Retinal pigment epithelial cell (primary cell): ENCODE results near the gene STK17B.
"Not testable (repeated sequence)": the region's sequence is repeated elsewhere in the genome, so short reads cannot be mapped to it uniquely, and the experiment has no call there.

Experiments used
- DNase-seq: peaks from one replicate; pipeline ENCODE4 v3.0.0-alpha.2; 2010; ENCODE audit warnings: low read depth
- H3K4me3 ChIP-seq: 2 replicates; pipeline ENCODE4 v1.5.1; 2011; ENCODE audit warnings: mild to moderate bottlenecking, low read length, control low read depth, moderate library complexity
- CTCF ChIP-seq: conservative IDR thresholded peaks from 2 replicates; pipeline ENCODE4 v1.5.1; 2011; ENCODE audit warnings: low read depth, low read length, control low read depth, inconsistent platforms

STK17B gene

GRCh38 chr2:196200557-196200956, 29.2 kb upstream of the STK17B start:
- no peak for TF ChIP-seq CTCF
- H3K4me3 ChIP-seq = no peak overlapping the region
- DNase-seq = no peak

- no peak for TF ChIP-seq CTCF
- no peak for DNase-seq
- no peak overlapping the region for H3K4me3 ChIP-seq
Observed at GRCh38 chr2:196195758-196196157, 24.4 kb upstream of the STK17B start.

- TF ChIP-seq CTCF = no peak
- DNase-seq = no peak
- no peak overlapping the region for H3K4me3 ChIP-seq
Observed at GRCh38 chr2:196195302-196195701, 23.9 kb upstream of the STK17B start.

- H3K4me3 ChIP-seq = no peak overlapping the region
- DNase-seq = no peak
- TF ChIP-seq CTCF = no peak
Observed at GRCh38 chr2:196191541-196191940, 20.2 kb upstream of the STK17B start.

GRCh38 chr2:196187898-196188458, 16.6 kb upstream of the STK17B start:
- no peak overlapping the region for H3K4me3 ChIP-seq
- no peak for TF ChIP-seq CTCF
- DNase-seq = no peak

GRCh38 chr2:196187175-196187700, 15.9 kb upstream of the STK17B start:
- not testable (repeated sequence) for H3K4me3 ChIP-seq

GRCh38 chr2:196186266-196186980, 15.0 kb upstream of the STK17B start:
- H3K4me3 ChIP-seq = no peak overlapping the region
- TF ChIP-seq CTCF = no peak
- no peak for DNase-seq

More at GRCh38 chr2:196187175-196187700, 15.9 kb upstream of the STK17B start:
- not testable (repeated sequence) for DNase-seq
